Loucy (cell line): ENCODE data around the gene TTLL7.

Source experiments
- CTCF ChIP-seq: fragments of 200-600 bp; sonication (generic); conservative IDR thresholded peaks from 2 replicates; pipeline ENCODE4 v1.5.1; 2014; ENCODE audit warnings: mild to moderate bottlenecking, antibody characterized with exemption, low read length
- EZH2phosphoT487 ChIP-seq: fragments of 200-600 bp; IDR thresholded peaks from 2 replicates; pipeline ENCODE4 v1.6.1; 2018; ENCODE audit warnings: antibody characterized with exemption, mild to moderate bottlenecking, moderate library complexity, borderline replicate concordance

GRCh38 chr1:84008631-84009030, 9.7 kb upstream of the TTLL7 start:
- TF ChIP-seq CTCF = no peak
- no peak for TF ChIP-seq EZH2phosphoT487
